ENCODE results near the gene BRS3. TPM values are rescaled to one million over a fixed set of nuclear protein-coding genes. Genes with fewer than 3 reads are reported as not detected.

Gene BRS3
- polyA plus RNA-seq, 1 donor (not counting 4 experiments of a cell fraction or from before 2014, with no cell fraction given), result not detected

DNA sequence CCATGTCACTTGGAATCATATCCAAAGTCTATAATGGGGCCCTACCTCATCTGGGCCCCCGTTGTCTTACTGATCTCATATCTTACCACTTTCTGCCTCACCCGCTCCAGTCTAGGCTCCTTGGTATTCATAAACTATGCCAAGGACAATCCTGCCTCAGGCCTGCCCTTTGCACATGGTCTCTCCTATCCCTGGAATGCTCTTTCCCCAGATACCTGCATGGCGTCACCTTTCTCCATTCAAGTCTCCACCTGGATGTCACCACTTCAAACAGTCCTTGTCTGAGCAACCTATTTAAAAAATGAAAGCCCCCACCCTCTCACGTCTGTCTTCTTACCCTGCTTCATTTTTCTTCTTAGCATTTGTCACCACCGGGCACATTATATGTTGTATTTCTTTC lies 52.5 kb downstream of the BRS3 start:
- Histone ChIP-seq H3K4me2 (ENCODE audit: control insufficient read depth, extremely low read depth, insufficient read depth, low read depth, low read length) (no peak overlapping the region), H2AFZ (ENCODE audit: control insufficient read depth, low read length) (no peak overlapping the region), H3K36me3 (ENCODE audit: control insufficient read depth in 2 of 2, extremely low read depth in 1 of 2, insufficient read depth in 2 of 2, low read length in 2 of 2) (no peaks in the 10 kb centered on the region), H3K9me1 (ENCODE audit: control insufficient read depth, extremely low read depth, insufficient read depth, low read length) (no peaks in the 10 kb centered on the region), H3K79me2 (ENCODE audit: control insufficient read depth, insufficient read depth, low read length) (no peaks in the 10 kb centered on the region), H3K4me1 (ENCODE audit: control insufficient read depth, extremely low read depth, insufficient read depth, low read length) (no peaks in the 10 kb centered on the region), H3K27me3 (ENCODE audit: control insufficient read depth, extremely low read depth, insufficient read depth, low read length) (no peaks in the 10 kb centered on the region), H3K9ac (ENCODE audit: control insufficient read depth, extremely low read depth, insufficient read depth, low read length) (no peak overlapping the region), H4K20me1 (ENCODE audit: control insufficient read depth, extremely low read depth, insufficient read depth, low read length) (no peaks in the 10 kb centered on the region), H3K4me3 (ENCODE audit: control insufficient read depth in 2 of 3, extremely low read depth in 1 of 3, insufficient read depth in 2 of 3, low read depth in 1 of 3, low read length in 3 of 3) (no peak overlapping the region), H3K9me3 (ENCODE audit: control insufficient read depth, low read depth, low read length) (no peaks in the 10 kb centered on the region), H3K27ac (ENCODE audit: control insufficient read depth, insufficient read depth, low read length) (no peak overlapping the region)
- TF ChIP-seq, protein P1, sequence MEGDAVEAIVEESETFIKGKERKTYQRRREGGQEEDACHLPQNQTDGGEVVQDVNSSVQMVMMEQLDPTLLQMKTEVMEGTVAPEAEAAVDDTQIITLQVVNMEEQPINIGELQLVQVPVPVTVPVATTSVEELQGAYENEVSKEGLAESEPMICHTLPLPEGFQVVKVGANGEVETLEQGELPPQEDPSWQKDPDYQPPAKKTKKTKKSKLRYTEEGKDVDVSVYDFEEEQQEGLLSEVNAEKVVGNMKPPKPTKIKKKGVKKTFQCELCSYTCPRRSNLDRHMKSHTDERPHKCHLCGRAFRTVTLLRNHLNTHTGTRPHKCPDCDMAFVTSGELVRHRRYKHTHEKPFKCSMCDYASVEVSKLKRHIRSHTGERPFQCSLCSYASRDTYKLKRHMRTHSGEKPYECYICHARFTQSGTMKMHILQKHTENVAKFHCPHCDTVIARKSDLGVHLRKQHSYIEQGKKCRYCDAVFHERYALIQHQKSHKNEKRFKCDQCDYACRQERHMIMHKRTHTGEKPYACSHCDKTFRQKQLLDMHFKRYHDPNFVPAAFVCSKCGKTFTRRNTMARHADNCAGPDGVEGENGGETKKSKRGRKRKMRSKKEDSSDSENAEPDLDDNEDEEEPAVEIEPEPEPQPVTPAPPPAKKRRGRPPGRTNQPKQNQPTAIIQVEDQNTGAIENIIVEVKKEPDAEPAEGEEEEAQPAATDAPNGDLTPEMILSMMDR (optimal IDR thresholded peaks at IDR 0.05 in 1 of 3, IDR thresholded peaks at IDR 0.05 in 1 of 3, conservative IDR thresholded peaks at IDR 0.05 in 1 of 3; ENCODE audit: extremely low read depth in 1 of 3, insufficient read depth in 2 of 3, low read length in 3 of 3), result no peak
- no peak for TF ChIP-seq EZH2 (IDR thresholded peaks at IDR 0.05; ENCODE audit: low read length)
- no peak for DNase-seq (ENCODE audit: low read depth, low spot score)
- no peak for FAIRE-seq
- dilution Hi-C loops (cut with MboI; ENCODE audit: extremely low pct_ligation_motif_present, low sequenced_read_pairs), result no loop called here

DNA sequence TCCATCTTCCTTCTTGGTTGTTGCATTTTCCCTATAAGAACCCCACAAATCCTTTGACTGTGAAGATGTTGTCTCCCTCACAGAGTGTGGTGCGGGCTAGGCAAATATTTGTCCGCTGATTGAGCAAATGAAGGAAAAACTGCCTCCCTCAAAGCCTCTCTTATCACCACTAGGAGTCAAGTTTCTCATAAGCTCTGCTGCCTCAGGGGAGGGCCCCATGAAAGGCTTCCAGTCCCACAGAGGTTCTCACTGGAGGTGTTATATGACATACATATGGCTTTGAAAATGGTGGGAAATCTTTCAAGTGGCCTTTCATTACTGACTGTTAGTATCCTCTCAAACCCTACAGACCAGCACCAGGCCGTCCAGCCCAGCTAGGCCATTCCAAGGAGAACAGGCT lies 53.5 kb downstream of the BRS3 start:
- dilution Hi-C loops (cut with MboI; ENCODE audit: extremely low pct_ligation_motif_present, low sequenced_read_pairs), result no loop called here
- no peak overlapping the region for H3K9ac ChIP-seq (ENCODE audit: control insufficient read depth, extremely low read depth, insufficient read depth, low read length)
- no peaks in the 10 kb centered on the region for H3K9me3 ChIP-seq (ENCODE audit: control insufficient read depth, low read depth, low read length)
- H2AFZ ChIP-seq (ENCODE audit: control insufficient read depth, low read length), result no peak overlapping the region
- H3K9me1 ChIP-seq (ENCODE audit: control insufficient read depth, extremely low read depth, insufficient read depth, low read length), result no peaks in the 10 kb centered on the region
- TF ChIP-seq, protein P1 (optimal IDR thresholded peaks at IDR 0.05 in 1 of 3, IDR thresholded peaks at IDR 0.05 in 1 of 3, conservative IDR thresholded peaks at IDR 0.05 in 1 of 3; ENCODE audit: extremely low read depth in 1 of 3, insufficient read depth in 2 of 3, low read length in 3 of 3), result no peak
- no peak for TF ChIP-seq EZH2 (IDR thresholded peaks at IDR 0.05; ENCODE audit: low read length)
- no peaks in the 10 kb centered on the region for H3K4me1 ChIP-seq (ENCODE audit: control insufficient read depth, extremely low read depth, insufficient read depth, low read length)
- H3K36me3 ChIP-seq (ENCODE audit: control insufficient read depth in 2 of 2, extremely low read depth in 1 of 2, insufficient read depth in 2 of 2, low read length in 2 of 2), result no peaks in the 10 kb centered on the region
- H4K20me1 ChIP-seq (ENCODE audit: control insufficient read depth, extremely low read depth, insufficient read depth, low read length), result no peaks in the 10 kb centered on the region
- H3K4me2 ChIP-seq (ENCODE audit: control insufficient read depth, extremely low read depth, insufficient read depth, low read depth, low read length), result no peak overlapping the region
- no peak for FAIRE-seq
- H3K79me2 ChIP-seq (ENCODE audit: control insufficient read depth, insufficient read depth, low read length), result no peaks in the 10 kb centered on the region
- no peak overlapping the region for H3K4me3 ChIP-seq (ENCODE audit: control insufficient read depth in 2 of 3, extremely low read depth in 1 of 3, insufficient read depth in 2 of 3, low read depth in 1 of 3, low read length in 3 of 3)
- no peak for DNase-seq (ENCODE audit: low read depth, low spot score)
- no peaks in the 10 kb centered on the region for H3K27me3 ChIP-seq (ENCODE audit: control insufficient read depth, extremely low read depth, insufficient read depth, low read length)
- no peak overlapping the region for H3K27ac ChIP-seq (ENCODE audit: control insufficient read depth, insufficient read depth, low read length)
